Chondrocyte (in vitro differentiated cells): Measurements from ENCODE around the gene INHBB. TPM values are rescaled to one million over a fixed set of nuclear protein-coding genes. Genes with fewer than 3 reads are reported as not detected.
A peak's percentile ranks its signal among the peaks of the same experiment; 100 is the strongest.

ENCODE experiments used
- DNase-seq: peaks from one replicate; pipeline ENCODE4 v3.0.0; 2021; ENCODE audit warnings: mixed read lengths, low spot score
- H3K27ac Mint-ChIP-seq: one replicate; pipeline ENCODE4 v1.8.0; 2021; ENCODE audit warnings: mild to moderate bottlenecking, moderate library complexity, mixed read lengths; ENCODE audit not compliant: unreplicated experiment
- H3K27me3 Mint-ChIP-seq: 2 replicates; pipeline ENCODE4 v1.8.0; 2021; ENCODE audit warnings: low read depth, mixed read lengths
- H3K36me3 Mint-ChIP-seq: 2 replicates; pipeline ENCODE4 v1.8.0; 2021; ENCODE audit warnings: low read depth, mixed read lengths
- H3K4me1 Mint-ChIP-seq: 2 replicates; pipeline ENCODE4 v1.8.0; 2021; ENCODE audit warnings: low read depth, mild to moderate bottlenecking, mixed read lengths
- H3K4me3 Mint-ChIP-seq: one replicate; pipeline ENCODE4 v1.8.0; 2021; ENCODE audit warnings: mild to moderate bottlenecking, moderate library complexity, mixed read lengths; ENCODE audit not compliant: unreplicated experiment
- H3K9me3 Mint-ChIP-seq: 2 replicates; pipeline ENCODE4 v1.8.0; 2021; ENCODE audit warnings: low read depth, mixed read lengths
- CTCF ChIP-seq: fragments of 200-600 bp; sonication (generic); IDR thresholded peaks from 2 replicates; pipeline ENCODE4 v1.5.0; 2021; ENCODE audit warnings: antibody characterized with exemption, mild to moderate bottlenecking, moderate library complexity
- long read RNA-seq: library from polyadenylated mRNA; stranded (forward); transcript quantifications from one replicate; pipeline ENCODE4 v2.0.0, GENCODE V29; 2021
- total RNA-seq: library from RNA; stranded (reverse); gene quantifications from 3 replicates; pipeline ENCODE4 v1.2.1, GENCODE V29; 2021

Gene INHBB
- total RNA-seq = 0.58 to 1.3 TPM (median 0.90 TPM) in 3 replicates
- long read RNA-seq = 0 reads

- H3K27ac Mint-ChIP-seq = no peak within 1 kb of the TSS
- TF ChIP-seq CTCF = no peak
- DNase-seq = no peak
- H3K9me3 Mint-ChIP-seq = no peaks in the 10 kb centered on the region
- H3K4me3 Mint-ChIP-seq = peak within 1 kb of the TSS; percentile 59
- peaks cover 34% of the 10 kb centered on the region for H3K27me3 Mint-ChIP-seq
- H3K4me1 Mint-ChIP-seq = peaks cover 14% of the 10 kb centered on the region
- H3K36me3 Mint-ChIP-seq = no peaks in the 10 kb centered on the region
Measured at GRCh38 chr2:120346026-120346666, at the start of gene INHBB. INHBB (plus strand) TSS chr2:120346136; CDS start chr2:120346189, 53 bp downstream.

- no peak for DNase-seq
- peak overlapping the region; percentile 42 for H3K27ac Mint-ChIP-seq
- H3K4me3 Mint-ChIP-seq = no peak overlapping the region
Measured at GRCh38 chr2:120298173-120298835, 47.6 kb upstream of the INHBB start.

GRCh38 chr2:120299004-120299403, 46.9 kb upstream of the INHBB start:
- no peak overlapping the region for H3K4me3 Mint-ChIP-seq
- TF ChIP-seq CTCF = no peak
- no peaks in the 10 kb centered on the region for H3K9me3 Mint-ChIP-seq
- H3K36me3 Mint-ChIP-seq = peaks cover 20% of the 10 kb centered on the region
- H3K4me1 Mint-ChIP-seq = peaks cover 8% of the 10 kb centered on the region
- no peak for DNase-seq
- H3K27ac Mint-ChIP-seq = no peak overlapping the region
- H3K27me3 Mint-ChIP-seq = no peaks in the 10 kb centered on the region

More at GRCh38 chr2:120298173-120298835, 47.6 kb upstream of the INHBB start:
- no peaks in the 10 kb centered on the region for H3K27me3 Mint-ChIP-seq
- H3K36me3 Mint-ChIP-seq = peaks cover 16% of the 10 kb centered on the region
- TF ChIP-seq CTCF = no peak
- H3K4me1 Mint-ChIP-seq = peaks cover 8% of the 10 kb centered on the region
- H3K9me3 Mint-ChIP-seq = no peaks in the 10 kb centered on the region

- no peak for TF ChIP-seq CTCF
- H3K36me3 Mint-ChIP-seq = peaks cover 20% of the 10 kb centered on the region
Measured at GRCh38 chr2:120299561-120299960, 46.4 kb upstream of the INHBB start.

GRCh38 chr2:120300385-120300784, 45.6 kb upstream of the INHBB start:
- H3K27me3 Mint-ChIP-seq = no peaks in the 10 kb centered on the region
- peaks cover 21% of the 10 kb centered on the region for H3K36me3 Mint-ChIP-seq
- no peaks in the 10 kb centered on the region for H3K9me3 Mint-ChIP-seq
- no peak overlapping the region for H3K4me3 Mint-ChIP-seq
- TF ChIP-seq CTCF = no peak
- DNase-seq = no peak
- peaks cover 8% of the 10 kb centered on the region for H3K4me1 Mint-ChIP-seq
- H3K27ac Mint-ChIP-seq = no peak overlapping the region

More at GRCh38 chr2:120299561-120299960, 46.4 kb upstream of the INHBB start:
- Mint-ChIP-seq H3K4me3 (no peak overlapping the region), H3K9me3 (no peaks in the 10 kb centered on the region), H3K4me1 (peaks cover 8% of the 10 kb centered on the region), H3K27me3 (no peaks in the 10 kb centered on the region), H3K27ac (no peak overlapping the region)
- no peak for DNase-seq
